GM10847 (cell line): ENCODE data around the gene SENP5.

ENCODE experiments used
- POLR2A ChIP-seq: IDR thresholded peaks from 2 replicates; pipeline ENCODE4 v1.6.1; 2011; ENCODE audit not compliant: insufficient read length; ENCODE audit errors: extremely low read depth

Gene SENP5

DNA sequence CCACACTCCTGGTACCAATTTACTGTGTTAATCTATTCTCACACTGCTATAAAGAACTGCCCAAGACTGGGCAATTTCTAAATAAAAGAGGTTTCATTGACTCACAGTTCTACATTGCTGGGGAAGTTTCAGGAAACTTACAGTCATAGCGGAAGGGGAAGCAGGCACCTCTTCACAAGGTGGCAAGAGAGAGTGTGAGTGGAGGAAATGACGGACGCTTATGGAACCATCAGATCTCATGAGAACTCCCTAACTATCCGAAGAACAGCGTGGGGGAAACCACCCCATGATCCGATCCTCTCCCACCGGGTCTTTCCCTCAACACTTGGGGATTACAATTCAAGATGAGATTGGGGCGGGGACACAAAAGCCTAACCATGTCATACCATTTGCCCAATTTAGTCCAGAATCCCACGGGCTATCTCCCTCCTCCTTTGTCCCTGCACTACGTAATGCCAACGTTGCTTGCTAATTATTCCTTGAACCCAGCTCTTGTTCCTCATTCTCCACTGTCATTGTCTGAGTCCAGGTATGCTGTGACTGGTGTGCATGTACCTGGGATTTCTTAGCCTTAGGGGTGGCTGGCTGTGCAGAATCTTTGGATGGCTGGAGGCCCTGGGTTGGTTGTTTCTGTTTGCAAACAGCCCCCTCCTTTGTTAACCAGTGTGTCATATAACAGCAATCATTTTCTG is 97.5 kb downstream of the SENP5 start:
- TF ChIP-seq POLR2A, result no peak

- no peak for TF ChIP-seq POLR2A
Observed at GRCh38 chr3:196965804-196966173, 98.1 kb downstream of the SENP5 start.

GRCh38 chr3:196966526-196967401 is 99.0 kb downstream of the SENP5 start:
- no peak for TF ChIP-seq POLR2A

- no peak for TF ChIP-seq POLR2A
Observed at GRCh38 chr3:196967412-196968232, 99.9 kb downstream of the SENP5 start.

DNA sequence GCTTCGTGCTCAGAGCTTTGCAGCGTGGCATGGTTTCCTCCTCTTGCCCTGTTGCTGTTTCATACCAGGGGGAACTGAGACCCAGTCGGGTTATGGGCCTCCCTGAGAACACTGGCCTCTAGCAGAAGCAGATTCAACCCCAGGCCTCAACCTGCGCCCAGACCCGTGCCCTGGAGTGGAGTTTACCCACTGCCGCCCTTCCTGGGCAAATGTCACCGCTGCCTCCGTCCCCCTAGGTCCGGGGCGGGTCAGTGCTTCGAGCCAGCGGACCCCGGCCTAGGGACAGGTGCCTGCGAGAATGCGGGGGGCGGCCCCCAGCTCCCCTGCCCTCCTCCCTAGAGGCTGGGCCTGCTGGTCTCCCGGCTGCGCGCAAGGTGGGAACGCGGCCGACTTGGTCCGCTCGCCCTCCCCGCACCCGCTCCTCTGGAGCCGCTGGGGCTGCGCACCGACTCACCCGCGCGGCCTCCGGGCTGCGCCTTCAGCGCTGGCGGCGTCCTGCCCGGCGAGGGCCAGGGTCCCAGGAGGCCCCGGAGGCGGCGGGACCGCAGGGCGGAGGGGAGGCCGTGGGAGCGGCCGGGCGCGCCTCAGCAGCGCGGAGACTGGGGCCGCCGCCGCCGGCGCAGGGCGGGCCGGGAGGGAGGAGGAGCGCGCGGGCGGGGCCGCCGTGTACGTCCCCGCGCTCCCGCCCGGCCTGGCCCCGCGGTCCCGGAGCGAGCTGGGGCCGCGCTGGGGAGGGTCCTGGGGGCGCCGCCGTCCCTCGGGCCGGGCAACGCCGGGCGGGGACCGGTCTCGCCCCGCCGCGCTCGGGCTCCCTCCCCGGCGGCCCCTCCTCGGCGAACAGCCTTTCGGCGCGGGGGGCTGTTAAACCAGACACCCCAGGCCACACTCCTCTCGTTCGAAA is 100.8 kb downstream of the SENP5 start, which contains the start of gene PIGZ:
Gene PIGZ, minus strand, starts transcription at position 601 of the 901 bp plus-strand sequence. CDS start 16,802 bp downstream, outside the sequence.
- peak; percentile 46 for TF ChIP-seq POLR2A

DNA sequence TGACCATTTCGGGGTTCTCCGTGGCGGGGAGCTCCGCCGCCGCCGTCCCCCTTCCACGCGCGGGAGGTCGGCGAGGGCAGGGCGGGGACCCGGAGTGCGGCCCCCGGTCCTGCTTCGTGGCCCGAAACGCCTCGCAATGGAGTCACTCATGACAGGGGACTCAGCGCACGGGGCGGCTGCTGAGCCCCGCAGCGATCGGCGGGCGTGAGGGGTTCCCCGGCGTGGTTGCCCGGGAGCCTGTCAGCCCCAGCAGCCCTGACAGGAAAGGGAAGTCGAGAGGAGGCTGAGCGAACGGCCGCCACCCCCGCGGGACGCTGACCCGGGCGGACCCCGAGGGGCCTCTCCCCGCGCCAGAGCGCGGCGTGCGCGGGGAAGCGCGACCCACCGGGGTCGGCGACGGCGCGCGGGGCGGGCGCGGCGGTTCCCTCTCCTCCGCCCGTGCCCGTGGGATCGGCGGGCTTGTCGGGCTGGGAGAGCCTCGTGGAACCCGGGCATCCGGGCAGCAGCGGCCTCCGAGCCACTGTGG is 101.5 kb downstream of the SENP5 start:
- no peak for TF ChIP-seq POLR2A

- no peak for TF ChIP-seq POLR2A
Observed at GRCh38 chr3:196969660-196970546, 102.2 kb downstream of the SENP5 start.

GRCh38 chr3:196970547-196971093 is 102.9 kb downstream of the SENP5 start:
- TF ChIP-seq POLR2A, result no peak

- TF ChIP-seq POLR2A, result no peak
Observed at GRCh38 chr3:196971094-196971698, 103.5 kb downstream of the SENP5 start.

DNA sequence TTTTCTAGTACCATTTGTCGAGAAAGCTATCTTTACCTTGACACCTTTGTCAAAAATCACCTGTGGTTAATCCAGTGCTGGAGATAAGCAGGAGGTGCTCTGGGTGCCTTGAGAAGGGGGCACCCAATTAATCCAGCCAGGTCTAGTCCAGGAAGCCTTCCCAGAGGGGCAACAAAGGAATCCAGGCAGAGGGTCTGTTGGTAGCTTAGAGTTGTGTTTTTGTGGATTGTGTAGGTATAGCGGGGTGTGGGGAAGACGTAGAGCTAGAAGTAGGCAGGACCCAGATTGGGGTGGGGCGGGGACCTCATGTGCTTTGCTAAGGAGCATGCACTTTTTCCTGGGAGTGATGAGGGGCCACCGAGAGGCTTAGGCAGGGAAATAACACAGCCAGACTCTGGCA is 106.9 kb downstream of the SENP5 start:
- no peak for TF ChIP-seq POLR2A

DNA sequence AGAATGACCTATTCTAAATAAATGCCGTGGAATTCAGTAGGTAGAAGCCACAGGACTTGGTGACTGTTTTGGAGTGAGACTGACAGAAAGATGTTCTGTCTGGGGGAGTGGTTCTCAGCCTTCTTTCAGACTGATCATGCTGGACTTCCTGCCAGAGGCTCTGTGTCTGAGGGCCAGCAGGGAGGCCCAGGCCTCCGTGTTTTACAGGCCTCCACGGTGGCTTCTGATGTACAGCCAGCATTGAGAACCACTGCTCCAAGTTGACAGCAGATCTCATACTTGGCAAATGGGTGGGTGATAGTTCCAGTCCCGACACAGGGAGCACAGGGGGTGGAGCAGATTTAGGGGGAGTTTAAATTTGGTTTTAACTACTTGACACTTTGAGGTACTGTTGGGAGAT is 107.6 kb downstream of the SENP5 start:
- no peak for TF ChIP-seq POLR2A

- no peak for TF ChIP-seq POLR2A
Observed at GRCh38 chr3:196976941-196977340, 109.2 kb downstream of the SENP5 start.

GRCh38 chr3:196979545-196979944 is 111.8 kb downstream of the SENP5 start:
- TF ChIP-seq POLR2A, result no peak
